Stomach (tissue), 4 donors: ENCODE results near the gene YWHAB.

Experiments
- CTCF ChIP-seq, 7 experiments: fragments of 450-650 bp in 4 of 7; fragments of 200-600 bp in 3 of 7; sonication (generic) in 3 of 7; IDR thresholded peaks; one replicate each; pipeline ENCODE4 v1.5.1; 2016 to 2019; ENCODE audit warnings: antibody characterized with exemption in 7 of 7, control low read depth in 2 of 7, mild to moderate bottlenecking in 1 of 7
- EP300 ChIP-seq: sonication (generic); formaldehyde crosslinking; IDR thresholded peaks from one replicate; pipeline ENCODE4 v1.6.1; 2017; ENCODE audit warnings: antibody characterized with exemption
- POLR2A ChIP-seq, 4 donors: fragments of 450-650 bp; IDR thresholded peaks; one replicate each; pipeline ENCODE4 v1.6.1; 2016; ENCODE audit warnings: antibody characterized with exemption in 4 of 4, control low read depth in 2 of 4, mild to moderate bottlenecking in 1 of 4, moderate library complexity in 1 of 4
- POLR2AphosphoS5 ChIP-seq, 3 donors: sonication (generic); formaldehyde crosslinking; IDR thresholded peaks; one replicate each; pipeline ENCODE4 v1.6.1; 2016; ENCODE audit warnings: antibody characterized with exemption in 3 of 3

- no peak for TF ChIP-seq CTCF (IDR thresholded peaks at IDR 0.05)
- TF ChIP-seq POLR2A (IDR thresholded peaks at IDR 0.05), result no peak
- TF ChIP-seq EP300, result no peak
- TF ChIP-seq POLR2AphosphoS5 (IDR thresholded peaks at IDR 0.05), result no peak
These were observed 2.1 kb upstream of the YWHAB start for GRCh38 chr20:44883214-44883902.
